GM12872 (cell line): ENCODE measurements around the gene TDP1.

ENCODE experiments used
- CTCF ChIP-seq: IDR thresholded peaks from 3 replicates; pipeline ENCODE4 v1.5.1; 2011; ENCODE audit warnings: low read depth, mild to moderate bottlenecking, low read length, moderate library complexity; ENCODE audit not compliant: insufficient read depth

The TDP1 gene

GRCh38 chr14:89958966-89959365, 3.2 kb downstream of the TDP1 start:
- TF ChIP-seq CTCF = no peak

GRCh38 chr14:89959853-89960445, 4.2 kb downstream of the TDP1 start:
- TF ChIP-seq CTCF = no peak

- TF ChIP-seq CTCF = no peak
Observed at GRCh38 chr14:89960914-89961313, 5.2 kb downstream of the TDP1 start.

GRCh38 chr14:89963288-89963978, 7.7 kb downstream of the TDP1 start:
- no peak for TF ChIP-seq CTCF

- no peak for TF ChIP-seq CTCF
Observed at GRCh38 chr14:89965839-89966238, 10.1 kb downstream of the TDP1 start.

GRCh38 chr14:89973234-89973823, 17.6 kb downstream of the TDP1 start:
- peak; percentile 86 for TF ChIP-seq CTCF

- TF ChIP-seq CTCF = no peak
Observed at GRCh38 chr14:89977668-89978067, 21.9 kb downstream of the TDP1 start.
